ENCODE results near the gene BAG3. TPM values are rescaled to one million over a fixed set of nuclear protein-coding genes. Genes with fewer than 3 reads are reported as not detected.

The BAG3 gene
- total and polyA plus RNA-seq, 2 of the 4 experiments (the other 2 are of a cell fraction): 5.4 to 42.5 TPM

DNA sequence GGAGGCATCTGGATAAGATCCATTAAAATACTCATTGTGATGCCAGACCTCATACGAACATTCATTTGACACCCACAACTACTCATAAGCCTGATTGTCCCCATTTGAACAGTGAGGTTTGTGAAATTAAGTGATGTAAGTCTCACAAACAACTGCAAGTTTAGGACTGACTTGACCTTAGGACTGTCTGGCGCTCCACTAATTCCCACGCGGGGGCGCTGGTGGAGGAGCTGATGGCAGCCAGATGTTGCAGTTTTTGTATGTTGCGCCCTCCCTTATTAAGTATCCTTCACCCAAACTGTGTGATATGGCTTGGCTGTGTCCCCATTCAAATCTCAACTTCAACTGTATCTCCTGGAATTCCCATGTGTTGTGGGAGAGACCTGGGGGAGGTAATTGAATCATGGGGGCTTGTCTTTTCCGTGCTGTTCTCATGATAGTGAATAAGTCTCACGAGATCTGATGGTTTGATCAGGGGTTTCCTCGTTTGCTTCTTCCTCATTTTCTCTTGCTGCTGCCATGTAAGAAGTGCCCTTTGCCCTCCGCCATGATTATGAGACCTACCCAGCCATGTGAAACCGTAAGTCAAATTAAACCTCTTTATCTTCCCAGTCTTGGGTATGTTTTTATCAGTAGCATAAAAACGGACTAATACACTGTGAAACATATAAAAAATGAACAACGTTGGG, 34.2 kb upstream of the BAG3 start:
- Histone ChIP-seq H2BK5ac (ENCODE audit: low read depth, low read length, poor library complexity, severe bottlenecking) (no peak overlapping the region), H4K91ac (ENCODE audit: insufficient read depth, low read depth, low read length) (no peak overlapping the region), H2BK120ac (ENCODE audit: low read depth, low read length) (no peak overlapping the region), H3K18ac (ENCODE audit: low read depth, low read length) (no peak overlapping the region), H2AK9ac (replicated peaks; ENCODE audit: low read depth, low read length, poor library complexity) (no peak overlapping the region), H4K8ac (ENCODE audit: low read depth in 2 of 2, low read length in 2 of 2) (no peak overlapping the region), H2AK5ac (ENCODE audit: low read depth, low read length) (no peak overlapping the region), H3K56ac (ENCODE audit: extremely low read depth, insufficient read depth, low read length) (no peak overlapping the region), H3K27ac (ENCODE audit: insufficient read depth, low read length) (no peak overlapping the region), H3K23ac (ENCODE audit: low read depth, low read length) (no peak overlapping the region), H3K4me1 (ENCODE audit: control insufficient read depth, insufficient read depth, low read length) (peaks cover 8% of the 10 kb centered on the region), H2AFZ (replicated peaks; ENCODE audit: low read length, poor library complexity) (no peak overlapping the region), H3K9ac (ENCODE audit: low read depth, low read length) (no peak overlapping the region), H2BK20ac (ENCODE audit: low read depth, low read length) (no peak overlapping the region), H3K79me1 (ENCODE audit: low read depth in 1 of 2, low read length in 2 of 2) (no peaks in the 10 kb centered on the region), H3K9me3 (ENCODE audit: control insufficient read depth, insufficient read depth, low read length) (no peaks in the 10 kb centered on the region), H2BK15ac (ENCODE audit: low read depth, low read length) (no peak overlapping the region), H3K4me3 (ENCODE audit: insufficient read depth, low read depth, low read length) (no peak overlapping the region), H3K9me1 (ENCODE audit: insufficient read depth, low read length) (no peaks in the 10 kb centered on the region; the same call in 1 of the 2 replicates), H3K14ac (replicated peaks; ENCODE audit: low read depth, low read length) (no peak overlapping the region), H3K4me2 (ENCODE audit: low read depth, low read length) (no peak overlapping the region), H4K20me1 (ENCODE audit: insufficient read depth, low read length) (no peaks in the 10 kb centered on the region), H3K4ac (ENCODE audit: low read depth, low read length) (no peak overlapping the region), H3K36me3 (ENCODE audit: control insufficient read depth, insufficient read depth, low read length) (no peaks in the 10 kb centered on the region), H3K27me3 (ENCODE audit: control insufficient read depth, insufficient read depth, low read length) (no peaks in the 10 kb centered on the region), H4K5ac (ENCODE audit: low read depth, low read length) (no peak overlapping the region)
- WGBS, 2 experiments (ENCODE audit: extremely low coverage in 2 of 2, insufficient read length in 1 of 2): no CpG with 5 or more reads among the region's 13 CpGs
- ChIA-PET POLR2A (ENCODE audit: unreplicated experiment) (no interaction called here), CTCF (interaction anchor here (0.6 to 0.8 kb wide), 3 partner anchors 23 to 25 kb away, joined by 3 to 5 read pairs (median 3); no protein-coding TSS in a partner anchor)
- dilution Hi-C loops (cut with HindIII; ENCODE audit: low sequenced_read_pairs, unreplicated experiment) (no loop called here), intact Hi-C loops (cut with micrococcal nuclease) (no loop called here), in situ Hi-C loops (cut with MboI; ENCODE audit: low sequenced_read_pairs) (no loop called here)
- no TSS peak for BruUV-seq (replicated peaks)
- TF ChIP-seq, protein P1, sequence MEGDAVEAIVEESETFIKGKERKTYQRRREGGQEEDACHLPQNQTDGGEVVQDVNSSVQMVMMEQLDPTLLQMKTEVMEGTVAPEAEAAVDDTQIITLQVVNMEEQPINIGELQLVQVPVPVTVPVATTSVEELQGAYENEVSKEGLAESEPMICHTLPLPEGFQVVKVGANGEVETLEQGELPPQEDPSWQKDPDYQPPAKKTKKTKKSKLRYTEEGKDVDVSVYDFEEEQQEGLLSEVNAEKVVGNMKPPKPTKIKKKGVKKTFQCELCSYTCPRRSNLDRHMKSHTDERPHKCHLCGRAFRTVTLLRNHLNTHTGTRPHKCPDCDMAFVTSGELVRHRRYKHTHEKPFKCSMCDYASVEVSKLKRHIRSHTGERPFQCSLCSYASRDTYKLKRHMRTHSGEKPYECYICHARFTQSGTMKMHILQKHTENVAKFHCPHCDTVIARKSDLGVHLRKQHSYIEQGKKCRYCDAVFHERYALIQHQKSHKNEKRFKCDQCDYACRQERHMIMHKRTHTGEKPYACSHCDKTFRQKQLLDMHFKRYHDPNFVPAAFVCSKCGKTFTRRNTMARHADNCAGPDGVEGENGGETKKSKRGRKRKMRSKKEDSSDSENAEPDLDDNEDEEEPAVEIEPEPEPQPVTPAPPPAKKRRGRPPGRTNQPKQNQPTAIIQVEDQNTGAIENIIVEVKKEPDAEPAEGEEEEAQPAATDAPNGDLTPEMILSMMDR (conservative IDR thresholded peaks at IDR 0.05; ENCODE audit: low read depth, low read length): peak; percentile 24; the same call in 1 of the 2 replicates
- TF ChIP-seq, protein P2, sequence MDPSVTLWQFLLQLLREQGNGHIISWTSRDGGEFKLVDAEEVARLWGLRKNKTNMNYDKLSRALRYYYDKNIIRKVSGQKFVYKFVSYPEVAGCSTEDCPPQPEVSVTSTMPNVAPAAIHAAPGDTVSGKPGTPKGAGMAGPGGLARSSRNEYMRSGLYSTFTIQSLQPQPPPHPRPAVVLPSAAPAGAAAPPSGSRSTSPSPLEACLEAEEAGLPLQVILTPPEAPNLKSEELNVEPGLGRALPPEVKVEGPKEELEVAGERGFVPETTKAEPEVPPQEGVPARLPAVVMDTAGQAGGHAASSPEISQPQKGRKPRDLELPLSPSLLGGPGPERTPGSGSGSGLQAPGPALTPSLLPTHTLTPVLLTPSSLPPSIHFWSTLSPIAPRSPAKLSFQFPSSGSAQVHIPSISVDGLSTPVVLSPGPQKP (IDR thresholded peaks at IDR 0.05; ENCODE audit: borderline replicate concordance, low read depth, low read length): no peak
- no peak for DNase-seq
- ATAC-seq (ENCODE audit: low read depth): 0 out of 2 replicates have a peak, but pooled peaks have one; percentile 27
